ENCODE measurements around the gene ZMYND10. TPM values are rescaled to one million over a fixed set of nuclear protein-coding genes. Genes with fewer than 3 reads are reported as not detected.
A peak's percentile ranks its signal among the peaks of the same experiment; 100 is the strongest.

The ZMYND10 gene
- total and polyA plus RNA-seq, 2 experiments from 2014 or later = 0.61 to 1.5 TPM

DNA sequence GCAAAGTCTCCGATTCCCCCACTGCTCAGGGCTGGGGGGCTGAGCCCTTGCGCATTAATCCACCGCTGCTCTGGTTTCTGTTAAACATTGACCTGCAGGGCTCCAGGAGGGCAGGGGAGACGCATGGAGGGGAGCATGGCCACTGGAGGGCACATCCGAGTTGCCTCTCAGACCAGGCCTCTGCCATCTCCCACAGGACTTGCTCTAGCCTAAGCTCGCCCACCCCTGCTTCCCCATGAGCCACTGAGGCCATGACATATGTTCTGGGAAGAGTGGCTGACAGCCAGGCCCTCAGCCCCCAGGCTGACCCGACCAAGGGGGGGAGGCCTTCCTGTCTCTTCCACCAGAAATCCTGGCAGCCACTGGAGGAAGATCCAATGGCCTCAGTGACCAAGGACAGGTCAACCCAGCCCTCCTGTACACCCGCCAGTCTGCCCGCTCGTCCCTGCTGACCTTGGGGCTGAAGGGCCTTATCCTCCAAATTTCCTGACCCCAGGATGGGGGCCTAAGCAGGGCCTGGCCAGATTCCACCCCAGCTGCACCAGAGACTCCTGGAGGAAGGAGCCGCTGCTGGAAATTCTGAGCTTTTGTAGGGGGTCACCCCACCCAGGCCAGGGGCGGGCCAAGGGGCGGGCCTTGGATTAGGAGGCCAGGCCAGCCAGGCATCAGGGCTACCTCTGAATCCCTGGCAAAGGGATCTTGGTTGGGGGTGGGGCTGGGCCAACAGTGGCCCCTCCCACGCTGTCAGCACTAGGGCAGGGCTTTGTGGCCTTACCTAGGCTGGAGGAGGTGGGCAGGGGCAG, 42.3 kb downstream of the ZMYND10 start, which contains the start of gene HYAL1:
Gene HYAL1 (minus strand): TSS at position 562 of the 803 bp plus-strand sequence. CDS start 618 bp downstream, outside the sequence.
- Histone ChIP-seq H4K20me1 (ENCODE audit: insufficient read depth) (no peaks in the 10 kb centered on the region), H3K4me3 (no peak within 1 kb of the TSS), H3K9me3 (ENCODE audit: low read depth) (no peaks in the 10 kb centered on the region), H3F3A (ENCODE audit: insufficient read depth) (peaks cover 11% of the 10 kb centered on the region), H3K9me2 (ENCODE audit: insufficient read depth) (no peaks in the 10 kb centered on the region), H2AFZ (no peak within 1 kb of the TSS), H3K27ac (no peak within 1 kb of the TSS), H3K4me2 (ENCODE audit: unreplicated experiment) (no peak within 1 kb of the TSS), H3K27me3 (replicated peaks; ENCODE audit: insufficient read depth) (no peaks in the 10 kb centered on the region), H3K79me2 (ENCODE audit: insufficient read depth) (no peaks in the 10 kb centered on the region), H3K36me3 (ENCODE audit: low read depth) (no peaks in the 10 kb centered on the region), H3K4me1 (ENCODE audit: insufficient read depth) (peaks cover 11% of the 10 kb centered on the region), H3K9ac (no peak within 1 kb of the TSS)
- 62 to 68% methylated on average over 13 to 14 of the region's 14 CpGs for WGBS, 2 experiments (ENCODE audit: low coverage in 1 of 2, low lambda C conversion rate in 2 of 2, missing lambda C conversion rate in 2 of 2)
- in situ Hi-C loops (cut with MboI) = no loop called here
- DNase-seq = no peak
- TF ChIP-seq EZH2 (IDR thresholded peaks at IDR 0.05; ENCODE audit: insufficient read depth, poor library complexity, severe bottlenecking) = no peak
- TF ChIP-seq EZH2phosphoT487 (IDR thresholded peaks at IDR 0.05; ENCODE audit: insufficient read depth, low read depth) = no peak

DNA sequence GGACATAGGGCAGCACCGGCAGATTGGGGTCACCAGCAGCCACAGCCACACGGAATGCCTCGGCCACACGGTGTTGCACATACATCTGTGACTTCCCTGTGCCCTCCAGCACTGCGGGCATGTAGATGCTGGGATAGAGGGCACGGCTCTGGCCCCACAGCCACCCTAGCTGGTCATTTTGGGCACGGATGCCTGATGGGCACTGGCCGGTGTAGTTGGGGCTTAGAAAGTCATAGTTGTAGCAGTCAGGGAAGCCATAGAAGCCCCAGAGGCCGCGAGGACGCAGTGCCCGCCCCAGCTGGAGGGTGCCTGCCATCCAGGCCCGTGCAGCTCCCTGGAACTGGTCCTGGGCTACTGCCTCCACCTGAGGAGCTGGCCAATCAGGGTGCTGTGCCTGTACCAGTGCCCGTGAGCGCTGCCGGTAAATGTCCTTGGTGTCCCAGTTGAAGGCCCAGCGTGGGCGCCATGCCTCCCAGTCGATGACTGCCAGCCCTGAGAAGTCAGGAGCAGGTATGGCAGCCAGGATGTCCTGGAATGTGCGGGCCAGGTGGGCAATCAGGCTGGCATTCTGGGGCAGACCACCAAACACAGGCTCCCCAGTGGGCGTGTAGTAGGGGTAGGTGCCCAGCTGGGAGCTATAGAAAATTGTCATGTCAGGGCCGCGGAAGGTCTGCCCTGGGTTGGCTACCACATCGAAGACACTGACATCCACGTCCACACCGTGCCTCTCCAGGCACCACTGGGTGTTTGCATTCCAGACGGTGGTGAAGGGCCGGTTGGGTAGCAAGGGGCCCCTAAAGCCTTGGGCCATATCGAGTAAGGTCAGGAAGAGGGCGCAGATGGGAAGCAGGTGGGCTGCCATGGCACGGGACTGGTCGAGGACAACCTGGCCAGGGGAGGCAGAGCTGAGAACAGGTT, 43.2 kb downstream of the ZMYND10 start:
- no peaks in the 10 kb centered on the region for H4K20me1 ChIP-seq (ENCODE audit: insufficient read depth)
- peaks cover 11% of the 10 kb centered on the region for H3F3A ChIP-seq (ENCODE audit: insufficient read depth)
- TF ChIP-seq EZH2 (IDR thresholded peaks at IDR 0.05; ENCODE audit: insufficient read depth, poor library complexity, severe bottlenecking) (no peak), EZH2phosphoT487 (IDR thresholded peaks at IDR 0.05; ENCODE audit: insufficient read depth, low read depth) (no peak)
- H3K9me3 ChIP-seq (ENCODE audit: low read depth) = no peaks in the 10 kb centered on the region
- H3K4me3 ChIP-seq = no peak overlapping the region
- H3K79me2 ChIP-seq (ENCODE audit: insufficient read depth) = no peaks in the 10 kb centered on the region
- H3K36me3 ChIP-seq (ENCODE audit: low read depth) = no peaks in the 10 kb centered on the region
- no peaks in the 10 kb centered on the region for H3K27me3 ChIP-seq (replicated peaks; ENCODE audit: insufficient read depth)
- 85 to 86% methylated on average over 32 of the region's 32 CpGs for WGBS, 2 experiments (ENCODE audit: low coverage in 1 of 2, low lambda C conversion rate in 2 of 2, missing lambda C conversion rate in 2 of 2)
- H3K4me2 ChIP-seq (ENCODE audit: unreplicated experiment) = no peak overlapping the region
- peaks cover 11% of the 10 kb centered on the region for H3K4me1 ChIP-seq (ENCODE audit: insufficient read depth)
- H3K9ac ChIP-seq = no peak overlapping the region
- in situ Hi-C loops (cut with MboI) = no loop called here
- no peak for DNase-seq
- no peak overlapping the region for H2AFZ ChIP-seq
- H3K27ac ChIP-seq = no peak overlapping the region
- H3K9me2 ChIP-seq (ENCODE audit: insufficient read depth) = no peaks in the 10 kb centered on the region

DNA sequence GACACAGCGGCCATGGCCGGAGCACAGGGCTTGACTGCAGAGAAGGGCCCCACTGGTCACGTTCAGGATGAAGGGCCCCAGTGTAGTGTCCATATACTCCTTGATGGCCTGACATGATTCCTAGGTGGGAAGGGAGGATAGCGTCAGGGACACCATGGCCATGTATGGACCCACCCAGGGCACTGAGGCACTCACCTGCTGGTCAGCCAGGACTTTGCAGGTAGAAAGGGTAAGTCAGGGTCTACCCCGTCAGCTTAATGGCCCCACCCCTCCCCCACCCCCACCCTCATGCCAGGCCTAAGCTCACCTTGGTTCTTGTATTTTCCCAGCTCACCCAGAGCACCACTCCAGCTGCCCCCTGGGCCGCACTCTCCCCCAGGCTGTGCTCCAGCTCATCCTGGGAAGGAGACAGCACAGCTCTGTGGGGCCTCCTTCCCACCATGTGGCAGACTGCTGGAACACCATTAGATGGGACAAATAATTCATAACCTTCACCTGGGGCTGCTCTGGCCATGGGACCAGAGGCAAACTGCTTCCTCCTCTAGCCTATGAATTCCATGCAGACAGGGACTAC, 44.8 kb downstream of the ZMYND10 start:
- no peaks in the 10 kb centered on the region for H4K20me1 ChIP-seq (ENCODE audit: insufficient read depth)
- in situ Hi-C loops (cut with MboI) = no loop called here
- no peaks in the 10 kb centered on the region for H3K27me3 ChIP-seq (replicated peaks; ENCODE audit: insufficient read depth)
- peaks cover 11% of the 10 kb centered on the region for H3F3A ChIP-seq (ENCODE audit: insufficient read depth)
- peak overlapping the region; percentile 68 for H3K4me3 ChIP-seq
- H3K9me3 ChIP-seq (ENCODE audit: low read depth) = no peaks in the 10 kb centered on the region
- H3K4me2 ChIP-seq (ENCODE audit: unreplicated experiment) = peak overlapping the region; percentile 80
- H3K9me2 ChIP-seq (ENCODE audit: insufficient read depth) = no peaks in the 10 kb centered on the region
- no peak for DNase-seq
- TF ChIP-seq EZH2 (IDR thresholded peaks at IDR 0.05; ENCODE audit: insufficient read depth, poor library complexity, severe bottlenecking) = no peak
- no peak for TF ChIP-seq EZH2phosphoT487 (IDR thresholded peaks at IDR 0.05; ENCODE audit: insufficient read depth, low read depth)
- peak overlapping the region; percentile 89 for H3K27ac ChIP-seq
- WGBS, 2 experiments (ENCODE audit: low coverage in 1 of 2, low lambda C conversion rate in 2 of 2, missing lambda C conversion rate in 2 of 2) = 83 to 94% methylated on average over 5 to 6 of the region's 6 CpGs
- H2AFZ ChIP-seq = no peak overlapping the region
- H3K4me1 ChIP-seq (ENCODE audit: insufficient read depth) = peaks cover 11% of the 10 kb centered on the region
- H3K36me3 ChIP-seq (ENCODE audit: low read depth) = no peaks in the 10 kb centered on the region
- peak overlapping the region; percentile 82 for H3K9ac ChIP-seq
- no peaks in the 10 kb centered on the region for H3K79me2 ChIP-seq (ENCODE audit: insufficient read depth)
